Measurements from ENCODE around the gene TEK.

The TEK gene

DNA sequence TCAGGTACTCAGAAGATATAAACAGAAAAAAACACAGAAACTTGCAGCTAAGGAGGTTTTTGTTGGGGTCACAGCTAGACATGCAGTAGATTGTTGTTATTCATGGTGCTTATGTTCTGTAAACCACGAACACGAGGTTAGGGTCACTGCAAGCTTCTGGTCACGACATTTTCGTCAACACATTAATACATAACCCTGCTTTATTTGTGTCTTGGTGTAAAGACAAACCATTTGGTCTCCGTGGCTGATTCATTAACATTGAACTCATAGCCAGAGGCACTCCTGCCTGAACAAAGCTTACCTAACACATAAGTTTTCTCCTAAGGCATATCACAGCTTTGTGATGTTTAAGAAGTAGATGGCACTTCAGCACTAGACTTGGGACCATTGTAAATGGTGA lies 16.9 kb downstream of the TEK start:
- Histone ChIP-seq H3K4me1 (ENCODE audit: control insufficient read depth, insufficient read depth, low read length) (no peaks in the 10 kb centered on the region), H3K36me3 (ENCODE audit: control insufficient read depth in 2 of 2, insufficient read depth in 1 of 2, low read length in 2 of 2) (no peaks in the 10 kb centered on the region), H3K9me3 (ENCODE audit: control insufficient read depth, insufficient read depth, low read depth, low read length) (no peaks in the 10 kb centered on the region), H3K27ac (ENCODE audit: extremely low read depth, low read depth, low read length) (no peak overlapping the region), H3K4me3 (ENCODE audit: low read depth, low read length) (no peak overlapping the region)
- ChIA-PET POLR2A (no interaction called here), CTCF (interaction anchor here (1.0 to 1.6 kb wide), 2 partner anchors 11 to 12 kb away, joined by 3 to 6 read pairs; no protein-coding TSS in a partner anchor)
- TF ChIP-seq, protein P1, sequence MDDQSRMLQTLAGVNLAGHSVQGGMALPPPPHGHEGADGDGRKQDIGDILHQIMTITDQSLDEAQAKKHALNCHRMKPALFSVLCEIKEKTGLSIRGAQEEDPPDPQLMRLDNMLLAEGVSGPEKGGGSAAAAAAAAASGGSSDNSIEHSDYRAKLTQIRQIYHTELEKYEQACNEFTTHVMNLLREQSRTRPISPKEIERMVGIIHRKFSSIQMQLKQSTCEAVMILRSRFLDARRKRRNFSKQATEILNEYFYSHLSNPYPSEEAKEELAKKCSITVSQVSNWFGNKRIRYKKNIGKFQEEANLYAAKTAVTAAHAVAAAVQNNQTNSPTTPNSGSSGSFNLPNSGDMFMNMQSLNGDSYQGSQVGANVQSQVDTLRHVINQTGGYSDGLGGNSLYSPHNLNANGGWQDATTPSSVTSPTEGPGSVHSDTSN (CRISPR knock-in tag; IDR thresholded peaks at IDR 0.05), result no peak
- TF ChIP-seq ZNF341 (tag by site-specific recombination; IDR thresholded peaks at IDR 0.05; ENCODE audit: low read depth) (no peak), ZNF404 (tag by site-specific recombination; IDR thresholded peaks at IDR 0.05) (no peak), KLF8 (tag by site-specific recombination; IDR thresholded peaks at IDR 0.05) (no peak), BCL11A (tag by site-specific recombination; IDR thresholded peaks at IDR 0.05; ENCODE audit: low read depth) (no peak), ZNF654 (tag by site-specific recombination; IDR thresholded peaks at IDR 0.05; ENCODE audit: low read depth) (no peak), ZNF426 (tag by site-specific recombination; IDR thresholded peaks at IDR 0.05) (no peak), EGR2 (tag by site-specific recombination; IDR thresholded peaks at IDR 0.05; ENCODE audit: low read depth) (no peak), WT1 (tag by site-specific recombination; IDR thresholded peaks at IDR 0.05) (no peak), ZNF214 (tag by site-specific recombination; IDR thresholded peaks at IDR 0.05; ENCODE audit: borderline replicate concordance) (no peak), ZNF843 (tag by site-specific recombination; IDR thresholded peaks at IDR 0.05) (no peak), ZNF302 (tag by site-specific recombination; IDR thresholded peaks at IDR 0.05; ENCODE audit: low read depth) (no peak), ZNF623 (tag by site-specific recombination; IDR thresholded peaks at IDR 0.05) (no peak), ZNF48 (tag by site-specific recombination; IDR thresholded peaks at IDR 0.05) (no peak), ZNF394 (tag by site-specific recombination; IDR thresholded peaks at IDR 0.05; ENCODE audit: borderline replicate concordance) (no peak)
- TF ChIP-seq, protein P2, sequence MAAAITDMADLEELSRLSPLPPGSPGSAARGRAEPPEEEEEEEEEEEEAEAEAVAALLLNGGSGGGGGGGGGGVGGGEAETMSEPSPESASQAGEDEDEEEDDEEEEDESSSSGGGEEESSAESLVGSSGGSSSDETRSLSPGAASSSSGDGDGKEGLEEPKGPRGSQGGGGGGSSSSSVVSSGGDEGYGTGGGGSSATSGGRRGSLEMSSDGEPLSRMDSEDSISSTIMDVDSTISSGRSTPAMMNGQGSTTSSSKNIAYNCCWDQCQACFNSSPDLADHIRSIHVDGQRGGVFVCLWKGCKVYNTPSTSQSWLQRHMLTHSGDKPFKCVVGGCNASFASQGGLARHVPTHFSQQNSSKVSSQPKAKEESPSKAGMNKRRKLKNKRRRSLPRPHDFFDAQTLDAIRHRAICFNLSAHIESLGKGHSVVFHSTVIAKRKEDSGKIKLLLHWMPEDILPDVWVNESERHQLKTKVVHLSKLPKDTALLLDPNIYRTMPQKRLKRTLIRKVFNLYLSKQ (tag by site-specific recombination; IDR thresholded peaks at IDR 0.05; ENCODE audit: borderline replicate concordance), result no peak
- TF ChIP-seq, protein P3, sequence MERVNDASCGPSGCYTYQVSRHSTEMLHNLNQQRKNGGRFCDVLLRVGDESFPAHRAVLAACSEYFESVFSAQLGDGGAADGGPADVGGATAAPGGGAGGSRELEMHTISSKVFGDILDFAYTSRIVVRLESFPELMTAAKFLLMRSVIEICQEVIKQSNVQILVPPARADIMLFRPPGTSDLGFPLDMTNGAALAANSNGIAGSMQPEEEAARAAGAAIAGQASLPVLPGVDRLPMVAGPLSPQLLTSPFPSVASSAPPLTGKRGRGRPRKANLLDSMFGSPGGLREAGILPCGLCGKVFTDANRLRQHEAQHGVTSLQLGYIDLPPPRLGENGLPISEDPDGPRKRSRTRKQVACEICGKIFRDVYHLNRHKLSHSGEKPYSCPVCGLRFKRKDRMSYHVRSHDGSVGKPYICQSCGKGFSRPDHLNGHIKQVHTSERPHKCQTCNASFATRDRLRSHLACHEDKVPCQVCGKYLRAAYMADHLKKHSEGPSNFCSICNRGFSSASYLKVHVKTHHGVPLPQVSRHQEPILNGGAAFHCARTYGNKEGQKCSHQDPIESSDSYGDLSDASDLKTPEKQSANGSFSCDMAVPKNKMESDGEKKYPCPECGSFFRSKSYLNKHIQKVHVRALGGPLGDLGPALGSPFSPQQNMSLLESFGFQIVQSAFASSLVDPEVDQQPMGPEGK (tag by site-specific recombination; IDR thresholded peaks at IDR 0.05), result no peak
- TF ChIP-seq, protein P4, sequence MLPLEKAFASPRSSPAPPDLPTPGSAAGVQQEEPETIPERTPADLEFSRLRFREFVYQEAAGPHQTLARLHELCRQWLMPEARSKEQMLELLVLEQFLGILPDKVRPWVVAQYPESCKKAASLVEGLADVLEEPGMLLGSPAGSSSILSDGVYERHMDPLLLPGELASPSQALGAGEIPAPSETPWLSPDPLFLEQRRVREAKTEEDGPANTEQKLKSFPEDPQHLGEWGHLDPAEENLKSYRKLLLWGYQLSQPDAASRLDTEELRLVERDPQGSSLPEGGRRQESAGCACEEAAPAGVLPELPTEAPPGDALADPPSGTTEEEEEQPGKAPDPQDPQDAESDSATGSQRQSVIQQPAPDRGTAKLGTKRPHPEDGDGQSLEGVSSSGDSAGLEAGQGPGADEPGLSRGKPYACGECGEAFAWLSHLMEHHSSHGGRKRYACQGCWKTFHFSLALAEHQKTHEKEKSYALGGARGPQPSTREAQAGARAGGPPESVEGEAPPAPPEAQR (tag by site-specific recombination; IDR thresholded peaks at IDR 0.05), result no peak

DNA sequence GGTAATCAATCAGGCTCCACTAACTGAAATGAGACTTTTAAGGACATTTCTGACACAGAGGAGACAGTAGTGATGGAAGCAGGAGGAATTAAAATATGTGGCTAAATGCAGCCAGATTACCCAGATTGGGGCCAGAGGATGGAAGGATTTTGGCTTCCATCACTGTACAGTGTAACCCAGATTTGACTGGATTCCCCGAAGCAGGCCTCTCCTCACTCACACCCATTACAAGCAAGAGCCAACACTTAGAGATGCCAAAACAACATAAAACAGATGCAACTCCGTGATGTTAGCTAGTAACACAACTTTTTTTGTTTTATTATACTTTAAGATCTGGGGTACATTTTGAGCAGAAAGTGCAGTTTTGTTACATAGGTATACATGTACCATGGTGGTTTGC lies 17.6 kb downstream of the TEK start:
- ChIA-PET CTCF (no interaction called here), POLR2A (no interaction called here)
- Histone ChIP-seq H3K9me3 (ENCODE audit: control insufficient read depth, insufficient read depth, low read depth, low read length) (no peaks in the 10 kb centered on the region), H3K27ac (ENCODE audit: extremely low read depth, low read depth, low read length) (no peak overlapping the region), H3K4me1 (ENCODE audit: control insufficient read depth, insufficient read depth, low read length) (no peaks in the 10 kb centered on the region), H3K36me3 (ENCODE audit: control insufficient read depth in 2 of 2, insufficient read depth in 1 of 2, low read length in 2 of 2) (no peaks in the 10 kb centered on the region), H3K4me3 (ENCODE audit: low read depth, low read length) (no peak overlapping the region)
- TF ChIP-seq ZNF76 (tag by site-specific recombination; IDR thresholded peaks at IDR 0.05; ENCODE audit: borderline replicate concordance, low read depth) (no peak), ZNF433 (tag by site-specific recombination; IDR thresholded peaks at IDR 0.05; ENCODE audit: low read depth) (no peak), ZNF175 (tag by site-specific recombination; IDR thresholded peaks at IDR 0.05) (no peak), SP2 (tag by site-specific recombination; IDR thresholded peaks at IDR 0.05) (no peak), ZNF664 (tag by site-specific recombination; IDR thresholded peaks at IDR 0.05) (no peak), ZNF654 (tag by site-specific recombination; IDR thresholded peaks at IDR 0.05; ENCODE audit: low read depth) (no peak), ZNF112 (tag by site-specific recombination; IDR thresholded peaks at IDR 0.05) (no peak), ZNF24 (tag by site-specific recombination; IDR thresholded peaks at IDR 0.05) (no peak), ZNF560 (tag by site-specific recombination; IDR thresholded peaks at IDR 0.05; ENCODE audit: borderline replicate concordance) (no peak), ZNF585B (tag by site-specific recombination; IDR thresholded peaks at IDR 0.05) (no peak), ZNF311 (tag by site-specific recombination; IDR thresholded peaks at IDR 0.05; ENCODE audit: borderline replicate concordance) (no peak), ZNF354C (tag by site-specific recombination; IDR thresholded peaks at IDR 0.05; ENCODE audit: borderline replicate concordance, low read depth) (no peak), MEIS1 (CRISPR knock-in tag; IDR thresholded peaks at IDR 0.05; ENCODE audit: borderline replicate concordance) (no peak), ZNF23 (tag by site-specific recombination; IDR thresholded peaks at IDR 0.05; ENCODE audit: borderline replicate concordance) (no peak), ZNF292 (tag by site-specific recombination; IDR thresholded peaks at IDR 0.05; ENCODE audit: borderline replicate concordance, low read depth) (no peak)

Measured in HEK293 (cell line).